HepG2 (cell line): ENCODE results near the gene P3H3. TPM values are rescaled to one million over a fixed set of nuclear protein-coding genes. Genes with fewer than 3 reads are reported as not detected.

ENCODE experiments used
- ATAC-seq: fragments of 200-7000 bp; cut with Tn5 transposase; 3 replicates; pipeline ENCODE4 v1.9.1; 2020; ENCODE audit warnings: mild to moderate bottlenecking, moderate library complexity
- BruUV-seq: library from RNA; stranded (reverse); fragments of 400-500 nt; replicated peaks from 2 replicates; lab custom pipeline; 2021; lab: Mats Ljungman, UMichigan
- CTCF ChIA-PET: fragments of 300-600 bp; formaldehyde crosslinking; extraction: SDS; loops from one replicate; lab custom pipeline; 2021; ENCODE audit warnings: low total read pairs, inconsistent platforms, low intra/inter-chr PET ratio; lab: Yijun Ruan, JAX
- POLR2A ChIA-PET: fragments of 350-600 bp; sonication (Branson Sonifier 250); formaldehyde crosslinking; loops from one replicate; lab custom pipeline; 2020; ENCODE audit warnings: antibody characterized with exemption, inconsistent platforms; lab: Yijun Ruan, JAX
- DNase-seq: peaks from one replicate; pipeline ENCODE4 v3.0.0-alpha.2; 2015; ENCODE audit warnings: low spot score
- FAIRE-seq: peaks from 3 replicates; lab custom pipeline; 2011; peaks lifted over from hg19 to GRCh38; lab: Jason Lieb, UNC
- H2AFZ ChIP-seq: one replicate; pipeline ENCODE4 v1.6.1; 2011; ENCODE audit warnings: low read length, inconsistent platforms
- H3K27ac ChIP-seq: fragments of 300-600 bp; 3 replicates; pipeline ENCODE4 v1.8.0; 2011; ENCODE audit warnings: mixed run types, mild to moderate bottlenecking, mixed read lengths, low read length, inconsistent platforms; ENCODE audit not compliant: insufficient read depth; ENCODE audit errors: extremely low read length
- H3K27me3 ChIP-seq, 2 experiments: fragments of 200-600 bp in 1 of 2; 2 replicates in 1 of 2; 3 replicates in 1 of 2; pipeline versions ENCODE4 v1.6.0 to v1.8.0; 2011; ENCODE audit warnings: low read length in 2 of 2, mild to moderate bottlenecking in 2 of 2, moderate library complexity in 2 of 2, inconsistent platforms in 1 of 2; ENCODE audit not compliant: insufficient read depth in 2 of 2, control insufficient read depth in 1 of 2
- H3K36me3 ChIP-seq, 2 experiments: fragments of 200-600 bp in 1 of 2; replicated peaks in 1 of 2; 2 replicates in 1 of 2; 3 replicates in 1 of 2; pipeline versions ENCODE4 v1.5.1 to v1.8.0; 2011; ENCODE audit warnings: low read length in 2 of 2, inconsistent platforms in 1 of 2; ENCODE audit not compliant: insufficient read depth in 2 of 2, control insufficient read depth in 1 of 2
- H3K4me1 ChIP-seq: 2 replicates; pipeline ENCODE4 v1.5.1; 2012; ENCODE audit warnings: low read length, inconsistent platforms; ENCODE audit not compliant: insufficient read depth
- H3K4me2 ChIP-seq: 2 replicates; pipeline ENCODE4 v1.6.0; 2011; ENCODE audit warnings: low read depth, low read length, inconsistent platforms
- H3K4me3 ChIP-seq, 3 experiments: fragments of 200-600 bp in 1 of 3; sonication (generic), shearing (Covaris generic) in 1 of 3; replicated peaks in 1 of 3; 2 replicates each; pipeline ENCODE4 v1.5.1; 2011 to 2016; ENCODE audit warnings: low read length in 3 of 3, inconsistent platforms in 2 of 3, low read depth in 2 of 3, mild to moderate bottlenecking in 2 of 3, control low read depth in 1 of 3, mixed read lengths in 1 of 3; ENCODE audit not compliant: insufficient read depth in 1 of 3
- H3K79me2 ChIP-seq: one replicate; pipeline ENCODE4 v1.6.1; 2011; ENCODE audit warnings: low read length, inconsistent platforms; ENCODE audit not compliant: insufficient read depth
- H3K9ac ChIP-seq: 2 replicates; pipeline ENCODE4 v1.6.0; 2011; ENCODE audit warnings: mild to moderate bottlenecking, low read depth, low read length, inconsistent platforms; ENCODE audit not compliant: insufficient read depth
- H3K9me3 ChIP-seq: 2 replicates; pipeline ENCODE4 v1.5.1; 2012; ENCODE audit warnings: mild to moderate bottlenecking, low read length
- H4K20me1 ChIP-seq: 2 replicates; pipeline ENCODE4 v1.6.0; 2011; ENCODE audit warnings: inconsistent platforms, mild to moderate bottlenecking, low read length, moderate library complexity; ENCODE audit not compliant: insufficient read depth
- CCAR2 ChIP-seq: fragments of 200-400 bp; formaldehyde crosslinking; optimal IDR thresholded peaks from 2 replicates; pipeline ENCODE3; 2018; ENCODE audit warnings: low read depth, mild to moderate bottlenecking, low read length, moderate library complexity
- GATAD1 ChIP-seq: IDR thresholded peaks from 2 replicates; pipeline ENCODE4 v1.6.1; 2016; ENCODE audit warnings: missing genetic modification reagents, missing compliant biosample characterization
- KDM4B ChIP-seq: sonication (generic); formaldehyde crosslinking; IDR thresholded peaks from 2 replicates; pipeline ENCODE4 v1.4.0; 2020; ENCODE audit warnings: missing genetic modification reagents
- RXRA ChIP-seq: sonication (generic); formaldehyde crosslinking; IDR thresholded peaks from 2 replicates; pipeline ENCODE4 v1.5.1; 2020; ENCODE audit warnings: missing genetic modification reagents
- SMARCE1 ChIP-seq: fragments of 450-650 bp; IDR thresholded peaks from 2 replicates; pipeline ENCODE4 v1.6.1; 2017; ENCODE audit warnings: borderline replicate concordance
- SOX6 ChIP-seq, 2 experiments: fragments of 450-650 bp in 1 of 2; sonication (generic) in 1 of 2; formaldehyde crosslinking in 1 of 2; IDR thresholded peaks; 2 replicates each; pipeline versions ENCODE4 v1.4.0 to v1.6.1; 2017 to 2020; ENCODE audit warnings: antibody characterized with exemption in 1 of 2, mild to moderate bottlenecking in 1 of 2, missing genetic modification reagents in 1 of 2
- SRSF9 ChIP-seq: fragments of 200-400 bp; formaldehyde crosslinking; IDR thresholded peaks from 2 replicates; pipeline ENCODE4 v1.6.1; 2018; ENCODE audit warnings: borderline replicate concordance, mild to moderate bottlenecking, low read depth, low read length; ENCODE audit not compliant: insufficient read depth, poor library complexity, severe bottlenecking
- ZBTB20 ChIP-seq: sonication (generic); formaldehyde crosslinking; IDR thresholded peaks from 2 replicates; pipeline ENCODE4 v1.8.1; 2023; ENCODE audit warnings: missing genetic modification reagents, low read depth, mild to moderate bottlenecking, borderline replicate concordance
- ZBTB21 ChIP-seq: sonication (generic); formaldehyde crosslinking; IDR thresholded peaks from 2 replicates; pipeline ENCODE4 v1.4.0; 2020; ENCODE audit warnings: missing genetic modification reagents
- ZKSCAN5 ChIP-seq: sonication (generic); formaldehyde crosslinking; IDR thresholded peaks from 2 replicates; pipeline ENCODE4 v1.5.1; 2020; ENCODE audit warnings: mild to moderate bottlenecking, missing genetic modification reagents
- ZNF264 ChIP-seq: sonication (generic); formaldehyde crosslinking; IDR thresholded peaks from 2 replicates; pipeline ENCODE4 v1.4.0; 2020; ENCODE audit warnings: missing genetic modification reagents
- ZNF510 ChIP-seq: sonication (generic); formaldehyde crosslinking; IDR thresholded peaks from 2 replicates; pipeline ENCODE4 v1.4.0; 2020; ENCODE audit warnings: low read depth, mild to moderate bottlenecking, missing genetic modification reagents
- WGBS: methylation state at CpG from one replicate; pipeline ENCODE4 v1.1.6; 2017; ENCODE audit warnings: low lambda C conversion rate; 5-methylcytosine and 5-hydroxymethylcytosine counted together
- in situ Hi-C: cut with HindIII; loops from 2 replicates; pipeline ENCODE4 v1.10.0; 2017; ENCODE audit warnings: low pct_unique_long_range_greater_than_20kb; ENCODE audit not compliant: extremely low pct_ligation_motif_present
- intact Hi-C: fragments of 100-400 bp; cut with micrococcal nuclease; formaldehyde crosslinking; loops from one replicate; pipeline ENCODE4 v1.10.0; 2022; ENCODE audit not compliant: unreplicated experiment
- polyA plus RNA-seq, 8 experiments: library from polyadenylated mRNA; depleted of rRNA in 3 of 8; stranded (reverse) in 7 of 8; unstranded in 1 of 8; fragments of >200 nt; fragmentation: Illumina TruSeq in 4 of 8; extraction: Trizol in 4 of 8; gene quantifications; 2 replicates each; pipeline versions ENCODE4 v1.2.1 to v1.2.3, GENCODE V29; 2011 to 2016; ENCODE audit warnings: low read depth in 4 of 8, missing spikeins in 1 of 8, mixed read lengths in 1 of 8; ENCODE audit not compliant: insufficient read depth in 1 of 8
- total RNA-seq, 5 experiments: library from RNA; depleted of rRNA; stranded (reverse); fragments of >200 nt; fragmentation: Illumina TruSeq; extraction: Trizol; gene quantifications; 2 replicates each; pipeline ENCODE4 v1.2.3, GENCODE V29; 2016; ENCODE audit warnings: low read depth in 1 of 5
- TF ChIP-seq, protein P1 (sequence below): sonication (generic); formaldehyde crosslinking; IDR thresholded peaks from 2 replicates; pipeline ENCODE4 v1.8.0; 2022; ENCODE audit warnings: mild to moderate bottlenecking, missing genetic modification reagents; ENCODE audit not compliant: insufficient replicate concordance
- TF ChIP-seq, protein P2 (sequence below): sonication (generic); formaldehyde crosslinking; IDR thresholded peaks from 2 replicates; pipeline ENCODE4 v1.5.1; 2020; ENCODE audit warnings: missing genetic modification reagents, mild to moderate bottlenecking, borderline replicate concordance
- TF ChIP-seq, protein P3 (sequence below): sonication (generic); formaldehyde crosslinking; IDR thresholded peaks from 2 replicates; pipeline ENCODE4 v1.4.0; 2020; ENCODE audit warnings: mild to moderate bottlenecking, missing genetic modification reagents
- TF ChIP-seq, protein P4 (sequence below): IDR thresholded peaks from 2 replicates; pipeline ENCODE4 v1.6.1; 2016; ENCODE audit warnings: low read depth, missing genetic modification reagents, missing compliant biosample characterization

Gene P3H3
- total and polyA plus RNA-seq, 2 of the 13 experiments (the other 11 are each of a cell fraction or from before 2014, with no cell fraction given): 20.1 to 20.5 TPM

DNA sequence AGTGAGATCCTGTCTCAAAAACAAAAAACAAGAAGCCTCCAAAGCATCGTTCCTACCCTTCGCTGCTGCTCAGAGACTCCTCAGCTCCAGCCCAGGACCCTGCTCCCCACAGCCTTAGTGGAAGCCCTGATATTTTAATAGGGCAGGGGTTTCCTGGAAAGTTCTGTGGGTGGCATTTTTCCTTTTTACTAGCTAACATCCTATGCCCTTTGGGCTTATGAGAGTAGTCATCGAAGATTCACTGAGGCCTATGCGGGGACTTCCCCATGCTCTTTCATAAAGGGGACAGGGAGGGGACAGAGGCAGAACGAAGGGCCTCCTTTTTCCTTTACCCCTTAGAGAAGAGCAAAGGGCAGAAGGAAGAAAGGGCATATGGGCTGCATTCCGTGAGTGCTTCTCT is 47.6 kb upstream of the P3H3 start:
- H3K4me2 ChIP-seq: peak overlapping the region; percentile 8; the same call in 1 of the 2 replicates
- H3K27me3 ChIP-seq: peaks cover 2 to 16% of the 10 kb centered on the region in 2 experiments; a peak in 2 of 5 replicates
- in situ Hi-C loops (loop anchor here (5.0 kb wide), 1 partner anchor 33 kb away; no protein-coding TSS in a partner anchor), intact Hi-C loops (no loop called here)
- ChIA-PET POLR2A (interaction anchor here (1.4 to 3.1 kb wide), 3 partner anchors 9 to 27 kb away, joined by 3 to 15 read pairs (median 11); partner anchors contain the start of gene MLF2), CTCF (interaction anchor here (2.9 kb wide), 1 partner anchor 27 kb away, joined by 54 read pairs; the partner anchor contains the start of gene MLF2)
- no peak overlapping the region for H3K4me3 ChIP-seq
- H4K20me1 ChIP-seq: no peaks in the 10 kb centered on the region
- DNase-seq (no peak), ATAC-seq (no peak), FAIRE-seq (no peak)
- H3K4me1 ChIP-seq: peaks cover 77% of the 10 kb centered on the region
- H2AFZ ChIP-seq: no peak overlapping the region
- no TSS peak for BruUV-seq
- 48% methylated on average over 6 of the region's 6 CpGs for WGBS
- H3K9ac ChIP-seq: 0 out of 2 replicates have a peak overlapping the region, but pooled peaks have one; percentile 16
- no peaks in the 10 kb centered on the region for H3K79me2 ChIP-seq
- no peaks in the 10 kb centered on the region for H3K9me3 ChIP-seq
- H3K27ac ChIP-seq: no peak overlapping the region
- H3K36me3 ChIP-seq: no peaks in the 10 kb centered on the region
- TF ChIP-seq SMARCE1 (no peak), SRSF9 (no peak), SOX6 (IDR thresholded peaks at IDR 0.05) (no peak), SOX6 (CRISPR knock-in tag; IDR thresholded peaks at IDR 0.05) (no peak), ZNF264 (no peak), KDM4B (no peak), RXRA (no peak), CCAR2 (no peak), ZBTB20 (CRISPR knock-in tag) (no peak), GATAD1 (no peak), ZKSCAN5 (no peak), ZBTB21 (CRISPR knock-in tag) (no peak), ZNF510 (no peak)
- TF ChIP-seq, protein P1, sequence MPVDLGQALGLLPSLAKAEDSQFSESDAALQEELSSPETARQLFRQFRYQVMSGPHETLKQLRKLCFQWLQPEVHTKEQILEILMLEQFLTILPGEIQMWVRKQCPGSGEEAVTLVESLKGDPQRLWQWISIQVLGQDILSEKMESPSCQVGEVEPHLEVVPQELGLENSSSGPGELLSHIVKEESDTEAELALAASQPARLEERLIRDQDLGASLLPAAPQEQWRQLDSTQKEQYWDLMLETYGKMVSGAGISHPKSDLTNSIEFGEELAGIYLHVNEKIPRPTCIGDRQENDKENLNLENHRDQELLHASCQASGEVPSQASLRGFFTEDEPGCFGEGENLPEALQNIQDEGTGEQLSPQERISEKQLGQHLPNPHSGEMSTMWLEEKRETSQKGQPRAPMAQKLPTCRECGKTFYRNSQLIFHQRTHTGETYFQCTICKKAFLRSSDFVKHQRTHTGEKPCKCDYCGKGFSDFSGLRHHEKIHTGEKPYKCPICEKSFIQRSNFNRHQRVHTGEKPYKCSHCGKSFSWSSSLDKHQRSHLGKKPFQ (CRISPR knock-in tag): no peak
- TF ChIP-seq, protein P2, sequence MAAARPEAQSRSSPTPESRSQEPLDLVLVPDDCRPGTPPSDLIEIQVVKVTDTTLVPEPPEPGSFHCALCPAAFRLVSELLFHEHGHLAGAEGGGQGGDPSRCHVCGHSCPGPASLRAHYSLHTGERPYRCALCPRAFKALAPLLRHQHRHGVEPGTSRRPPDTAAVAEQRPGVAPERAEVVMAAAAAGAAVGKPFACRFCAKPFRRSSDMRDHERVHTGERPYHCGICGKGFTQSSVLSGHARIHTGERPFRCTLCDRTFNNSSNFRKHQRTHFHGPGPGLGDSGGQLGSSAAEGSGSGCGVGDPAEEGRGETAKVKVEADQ (CRISPR knock-in tag): no peak
- TF ChIP-seq, protein P3, sequence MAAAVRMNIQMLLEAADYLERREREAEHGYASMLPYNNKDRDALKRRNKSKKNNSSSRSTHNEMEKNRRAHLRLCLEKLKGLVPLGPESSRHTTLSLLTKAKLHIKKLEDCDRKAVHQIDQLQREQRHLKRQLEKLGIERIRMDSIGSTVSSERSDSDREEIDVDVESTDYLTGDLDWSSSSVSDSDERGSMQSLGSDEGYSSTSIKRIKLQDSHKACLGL (CRISPR knock-in tag): no peak
- TF ChIP-seq, protein P4, sequence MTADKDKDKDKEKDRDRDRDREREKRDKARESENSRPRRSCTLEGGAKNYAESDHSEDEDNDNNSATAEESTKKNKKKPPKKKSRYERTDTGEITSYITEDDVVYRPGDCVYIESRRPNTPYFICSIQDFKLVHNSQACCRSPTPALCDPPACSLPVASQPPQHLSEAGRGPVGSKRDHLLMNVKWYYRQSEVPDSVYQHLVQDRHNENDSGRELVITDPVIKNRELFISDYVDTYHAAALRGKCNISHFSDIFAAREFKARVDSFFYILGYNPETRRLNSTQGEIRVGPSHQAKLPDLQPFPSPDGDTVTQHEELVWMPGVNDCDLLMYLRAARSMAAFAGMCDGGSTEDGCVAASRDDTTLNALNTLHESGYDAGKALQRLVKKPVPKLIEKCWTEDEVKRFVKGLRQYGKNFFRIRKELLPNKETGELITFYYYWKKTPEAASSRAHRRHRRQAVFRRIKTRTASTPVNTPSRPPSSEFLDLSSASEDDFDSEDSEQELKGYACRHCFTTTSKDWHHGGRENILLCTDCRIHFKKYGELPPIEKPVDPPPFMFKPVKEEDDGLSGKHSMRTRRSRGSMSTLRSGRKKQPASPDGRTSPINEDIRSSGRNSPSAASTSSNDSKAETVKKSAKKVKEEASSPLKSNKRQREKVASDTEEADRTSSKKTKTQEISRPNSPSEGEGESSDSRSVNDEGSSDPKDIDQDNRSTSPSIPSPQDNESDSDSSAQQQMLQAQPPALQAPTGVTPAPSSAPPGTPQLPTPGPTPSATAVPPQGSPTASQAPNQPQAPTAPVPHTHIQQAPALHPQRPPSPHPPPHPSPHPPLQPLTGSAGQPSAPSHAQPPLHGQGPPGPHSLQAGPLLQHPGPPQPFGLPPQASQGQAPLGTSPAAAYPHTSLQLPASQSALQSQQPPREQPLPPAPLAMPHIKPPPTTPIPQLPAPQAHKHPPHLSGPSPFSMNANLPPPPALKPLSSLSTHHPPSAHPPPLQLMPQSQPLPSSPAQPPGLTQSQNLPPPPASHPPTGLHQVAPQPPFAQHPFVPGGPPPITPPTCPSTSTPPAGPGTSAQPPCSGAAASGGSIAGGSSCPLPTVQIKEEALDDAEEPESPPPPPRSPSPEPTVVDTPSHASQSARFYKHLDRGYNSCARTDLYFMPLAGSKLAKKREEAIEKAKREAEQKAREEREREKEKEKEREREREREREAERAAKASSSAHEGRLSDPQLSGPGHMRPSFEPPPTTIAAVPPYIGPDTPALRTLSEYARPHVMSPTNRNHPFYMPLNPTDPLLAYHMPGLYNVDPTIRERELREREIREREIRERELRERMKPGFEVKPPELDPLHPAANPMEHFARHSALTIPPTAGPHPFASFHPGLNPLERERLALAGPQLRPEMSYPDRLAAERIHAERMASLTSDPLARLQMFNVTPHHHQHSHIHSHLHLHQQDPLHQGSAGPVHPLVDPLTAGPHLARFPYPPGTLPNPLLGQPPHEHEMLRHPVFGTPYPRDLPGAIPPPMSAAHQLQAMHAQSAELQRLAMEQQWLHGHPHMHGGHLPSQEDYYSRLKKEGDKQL (CRISPR knock-in tag): no peak
